Natural killer cell (primary cell): ENCODE results near the gene CACNB2. TPM values are rescaled to one million over a fixed set of nuclear protein-coding genes. Genes with fewer than 3 reads are reported as not detected.

Experiments
- ATAC-seq, 3 donors: fragments of 150-1000 bp in 2 of 3; fragments of 200-7000 bp in 1 of 3; cut with Tn5 transposase; 1 replicate in 1 of 3; 2 replicates in 2 of 3; pipeline ENCODE4 v1.10.0; 2021; ENCODE audit warnings: mild to moderate bottlenecking in 2 of 3, moderate library complexity in 2 of 3
- DNase-seq, 2 donors: peaks; one replicate each; pipeline versions ENCODE4 v3.0.0 to v3.0.0-alpha.2; 2013 to 2021; ENCODE audit warnings: mixed read lengths in 1 of 2
- H3K27ac ChIP-seq: one replicate; pipeline ENCODE4 v1.5.1; 2013; ENCODE audit warnings: mild to moderate bottlenecking, low read length
- H3K27me3 ChIP-seq: one replicate; pipeline ENCODE4 v1.6.1; 2013; ENCODE audit warnings: low read length; ENCODE audit not compliant: control insufficient read depth, insufficient read depth
- H3K36me3 ChIP-seq: one replicate; pipeline ENCODE4 v1.6.1; 2013; ENCODE audit warnings: low read length; ENCODE audit not compliant: control insufficient read depth, insufficient read depth
- H3K4me1 ChIP-seq: one replicate; pipeline ENCODE4 v1.6.1; 2013; ENCODE audit warnings: low read length; ENCODE audit not compliant: control insufficient read depth, insufficient read depth
- H3K4me3 ChIP-seq: one replicate; pipeline ENCODE4 v1.5.1; 2013; ENCODE audit warnings: low read length
- H3K9me3 ChIP-seq: one replicate; pipeline ENCODE4 v1.6.1; 2013; ENCODE audit warnings: low read length; ENCODE audit not compliant: control insufficient read depth, insufficient read depth
- H3K27ac Mint-ChIP-seq, 2 donors: one replicate each; pipeline ENCODE4 v1.8.0; 2022; ENCODE audit warnings: mild to moderate bottlenecking in 2 of 2, mixed read lengths in 2 of 2, moderate library complexity in 1 of 2
- H3K27me3 Mint-ChIP-seq, 2 donors: one replicate each; pipeline ENCODE4 v1.8.0; 2022; ENCODE audit warnings: low read depth in 2 of 2, mixed read lengths in 2 of 2
- H3K36me3 Mint-ChIP-seq: one replicate; pipeline ENCODE4 v1.8.0; 2022; ENCODE audit warnings: mixed read lengths
- H3K4me1 Mint-ChIP-seq, 2 donors: one replicate each; pipeline ENCODE4 v1.8.0; 2022; ENCODE audit warnings: mixed read lengths in 2 of 2
- H3K4me3 Mint-ChIP-seq: one replicate; pipeline ENCODE4 v1.8.0; 2022; ENCODE audit warnings: mild to moderate bottlenecking, moderate library complexity, mixed read lengths
- H3K9me3 Mint-ChIP-seq, 2 donors: one replicate each; pipeline ENCODE4 v1.8.0; 2022; ENCODE audit warnings: mixed read lengths in 2 of 2
- CTCF ChIP-seq: fragments of 200-600 bp; IDR thresholded peaks from one replicate; pipeline ENCODE4 v1.8.0; 2022; ENCODE audit warnings: antibody characterized with exemption
- WGBS: methylation state at CpG from one replicate; pipeline ENCODE4 v1.1.7; 2013; ENCODE audit warnings: missing lambda C conversion rate; ENCODE audit not compliant: insufficient coverage; 5-methylcytosine and 5-hydroxymethylcytosine counted together
- intact Hi-C: fragments of 100-400 bp; cut with micrococcal nuclease; formaldehyde crosslinking; loops from one replicate; pipeline ENCODE4 v1.14.2; 2022
- total RNA-seq, 4 donors: library from RNA; stranded (reverse); fragments of 120-200 nt in 1 of 4; gene quantifications; one replicate each; pipeline versions ENCODE4 v1.2.3 to v1.2.4, GENCODE V29; 2013 to 2022

Gene CACNB2
- total RNA-seq, 3 donors from 2014 or later (not counting 1 experiment from before 2014, with no cell fraction given) = not detected

GRCh38 chr10:18446205-18446604 lies 306.0 kb downstream of the CACNB2 start:
- no peak for ATAC-seq
- Histone ChIP-seq H3K4me3 (no peak overlapping the region), H3K4me1 (no peaks in the 10 kb centered on the region), H3K9me3 (no peaks in the 10 kb centered on the region), H3K27ac (no peak overlapping the region), H3K27me3 (no peaks in the 10 kb centered on the region), H3K36me3 (no peaks in the 10 kb centered on the region)
- H3K4me1 Mint-ChIP-seq = no peaks in the 10 kb centered on the region
- peaks cover 0 to 4% of the 10 kb centered on the region in 2 donors for H3K9me3 Mint-ChIP-seq
- intact Hi-C loops = no loop called here
- no peak overlapping the region for H3K4me3 Mint-ChIP-seq
- H3K27me3 Mint-ChIP-seq = peaks cover 0 to 4% of the 10 kb centered on the region in 2 donors
- no peaks in the 10 kb centered on the region for H3K36me3 Mint-ChIP-seq
- TF ChIP-seq CTCF = no peak
- no peak for DNase-seq
- H3K27ac Mint-ChIP-seq = no peak overlapping the region

- Mint-ChIP-seq H3K36me3 (no peaks in the 10 kb centered on the region), H3K27me3 (peaks cover 0 to 4% of the 10 kb centered on the region in 2 donors), H3K9me3 (peaks cover 0 to 4% of the 10 kb centered on the region in 2 donors), H3K4me1 (no peaks in the 10 kb centered on the region), H3K4me3 (no peak overlapping the region), H3K27ac (no peak overlapping the region)
- no peaks in the 10 kb centered on the region for H3K9me3 ChIP-seq
- no peak for ATAC-seq
- no peaks in the 10 kb centered on the region for H3K36me3 ChIP-seq
- intact Hi-C loops = no loop called here
- 52% methylated on average over 7 of the region's 7 CpGs for WGBS
- no peak overlapping the region for H3K27ac ChIP-seq
- no peak for TF ChIP-seq CTCF
- H3K4me1 ChIP-seq = no peaks in the 10 kb centered on the region
- no peak for DNase-seq
- no peak overlapping the region for H3K4me3 ChIP-seq
- no peaks in the 10 kb centered on the region for H3K27me3 ChIP-seq
Measured at GRCh38 chr10:18449611-18450026, 309.4 kb downstream of the CACNB2 start.

- intact Hi-C loops = no loop called here
- no peak for TF ChIP-seq CTCF
- ATAC-seq = no peak
- no peak overlapping the region for H3K27ac Mint-ChIP-seq
- peaks cover 0 to 4% of the 10 kb centered on the region in 2 donors for H3K9me3 Mint-ChIP-seq
- WGBS = 68% methylated on average over 6 of the region's 6 CpGs
- no peak for DNase-seq
- H3K27me3 ChIP-seq = no peaks in the 10 kb centered on the region
- peaks cover 0 to 4% of the 10 kb centered on the region in 2 donors for H3K27me3 Mint-ChIP-seq
- H3K9me3 ChIP-seq = no peaks in the 10 kb centered on the region
- no peaks in the 10 kb centered on the region for H3K4me1 Mint-ChIP-seq
- no peaks in the 10 kb centered on the region for H3K36me3 Mint-ChIP-seq
- no peak overlapping the region for H3K4me3 Mint-ChIP-seq
- no peaks in the 10 kb centered on the region for H3K36me3 ChIP-seq
- no peak overlapping the region for H3K4me3 ChIP-seq
- H3K27ac ChIP-seq = no peak overlapping the region
- no peaks in the 10 kb centered on the region for H3K4me1 ChIP-seq
Measured at GRCh38 chr10:18450298-18450697, 310.1 kb downstream of the CACNB2 start.

GRCh38 chr10:18455086-18455884 lies 315.1 kb downstream of the CACNB2 start:
- intact Hi-C loops = no loop called here
- 96% methylated on average over 1 of the region's 1 CpG for WGBS
- TF ChIP-seq CTCF = no peak

More at GRCh38 chr10:18455086-18455884, 315.1 kb downstream of the CACNB2 start:
- ATAC-seq (no peak), DNase-seq (no peak)
- no peaks in the 10 kb centered on the region for H3K9me3 Mint-ChIP-seq
- H3K36me3 Mint-ChIP-seq = no peaks in the 10 kb centered on the region
- Histone ChIP-seq H3K27ac (no peak overlapping the region), H3K27me3 (no peaks in the 10 kb centered on the region), H3K4me3 (no peak overlapping the region), H3K9me3 (no peaks in the 10 kb centered on the region), H3K36me3 (no peaks in the 10 kb centered on the region), H3K4me1 (no peaks in the 10 kb centered on the region)
- H3K27ac Mint-ChIP-seq = no peak overlapping the region
- no peaks in the 10 kb centered on the region for H3K27me3 Mint-ChIP-seq
- no peak overlapping the region for H3K4me3 Mint-ChIP-seq
- no peaks in the 10 kb centered on the region for H3K4me1 Mint-ChIP-seq
